ENCODE data around the gene EHMT1. TPM values are rescaled to one million over a fixed set of nuclear protein-coding genes. Genes with fewer than 3 reads are reported as not detected.

The EHMT1 gene
- total RNA-seq, 2 experiments from 2014 or later, result 80.6 to 87.8 TPM

DNA sequence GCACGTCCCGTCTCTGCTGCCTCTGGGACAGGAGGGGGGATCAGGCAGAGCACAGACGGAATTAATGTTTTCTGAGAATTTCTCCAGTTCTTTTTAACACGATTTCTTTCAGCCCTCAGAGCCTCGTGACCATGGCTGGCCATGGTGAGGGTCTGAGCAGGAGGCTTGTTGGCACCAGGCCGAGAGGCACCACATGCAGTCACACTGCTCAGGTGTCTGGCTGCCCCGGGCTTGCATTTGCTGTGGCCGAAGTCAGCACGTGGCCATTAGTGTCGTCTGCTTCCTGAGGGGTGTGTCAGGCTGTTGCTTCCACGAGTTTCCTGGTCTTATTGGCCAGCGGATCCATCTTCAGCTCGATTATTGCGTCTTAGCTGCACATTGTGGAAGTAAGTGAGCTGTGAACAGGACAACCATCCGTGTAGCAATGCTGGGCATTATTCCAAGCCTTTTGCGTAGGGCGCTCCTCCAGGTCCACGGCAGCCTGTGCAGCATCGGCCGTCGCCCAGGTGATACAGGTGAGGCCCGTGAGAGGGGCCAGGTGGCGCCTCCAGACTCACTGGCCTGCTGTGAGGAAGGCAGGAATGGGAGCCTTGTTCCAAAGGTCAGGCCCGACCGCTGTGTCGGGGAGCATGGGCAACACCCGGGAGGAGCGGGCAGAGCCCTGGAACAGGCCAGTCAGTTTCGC, 144.6 kb downstream of the EHMT1 start:
- H3K36me3 Mint-ChIP-seq (ENCODE audit: low read depth), result peaks cover 90% of the 10 kb centered on the region
- H3K27ac ChIP-seq (ENCODE audit: low read depth in 1 of 2, low read length in 2 of 2), result no peak overlapping the region
- intact Hi-C loops (cut with DNase I, micrococcal nuclease), result no loop called here
- H3K4me1 ChIP-seq (ENCODE audit: insufficient read depth, low read length), result peaks cover 21% of the 10 kb centered on the region
- no peaks in the 10 kb centered on the region for H3K27me3 Mint-ChIP-seq
- H3K9me3 Mint-ChIP-seq, result no peaks in the 10 kb centered on the region
- H3K4me3 ChIP-seq (ENCODE audit: low read length), result no peak overlapping the region
- ChIA-PET POLR2A (no interaction called here), CTCF (no interaction called here)
- peaks cover 21% of the 10 kb centered on the region for H3K4me1 Mint-ChIP-seq (ENCODE audit: low read depth)
- peaks cover 62% of the 10 kb centered on the region for H3K36me3 ChIP-seq (ENCODE audit: insufficient read depth, low read length)
- TF ChIP-seq, protein P1, sequence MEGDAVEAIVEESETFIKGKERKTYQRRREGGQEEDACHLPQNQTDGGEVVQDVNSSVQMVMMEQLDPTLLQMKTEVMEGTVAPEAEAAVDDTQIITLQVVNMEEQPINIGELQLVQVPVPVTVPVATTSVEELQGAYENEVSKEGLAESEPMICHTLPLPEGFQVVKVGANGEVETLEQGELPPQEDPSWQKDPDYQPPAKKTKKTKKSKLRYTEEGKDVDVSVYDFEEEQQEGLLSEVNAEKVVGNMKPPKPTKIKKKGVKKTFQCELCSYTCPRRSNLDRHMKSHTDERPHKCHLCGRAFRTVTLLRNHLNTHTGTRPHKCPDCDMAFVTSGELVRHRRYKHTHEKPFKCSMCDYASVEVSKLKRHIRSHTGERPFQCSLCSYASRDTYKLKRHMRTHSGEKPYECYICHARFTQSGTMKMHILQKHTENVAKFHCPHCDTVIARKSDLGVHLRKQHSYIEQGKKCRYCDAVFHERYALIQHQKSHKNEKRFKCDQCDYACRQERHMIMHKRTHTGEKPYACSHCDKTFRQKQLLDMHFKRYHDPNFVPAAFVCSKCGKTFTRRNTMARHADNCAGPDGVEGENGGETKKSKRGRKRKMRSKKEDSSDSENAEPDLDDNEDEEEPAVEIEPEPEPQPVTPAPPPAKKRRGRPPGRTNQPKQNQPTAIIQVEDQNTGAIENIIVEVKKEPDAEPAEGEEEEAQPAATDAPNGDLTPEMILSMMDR (IDR thresholded peaks at IDR 0.05), result no peak
- no peaks in the 10 kb centered on the region for H3K9me3 ChIP-seq (ENCODE audit: control insufficient read depth in 1 of 2, insufficient read depth in 1 of 2, low read length in 2 of 2)
- ATAC-seq (ENCODE audit: poor library complexity) (no peak), DNase-seq (no peak)
- H3K27ac Mint-ChIP-seq, result no peak overlapping the region
- no peaks in the 10 kb centered on the region for H3K27me3 ChIP-seq (ENCODE audit: control insufficient read depth in 1 of 2, insufficient read depth in 2 of 2, low read length in 2 of 2)
- H3K4me3 Mint-ChIP-seq, result no peak overlapping the region

DNA sequence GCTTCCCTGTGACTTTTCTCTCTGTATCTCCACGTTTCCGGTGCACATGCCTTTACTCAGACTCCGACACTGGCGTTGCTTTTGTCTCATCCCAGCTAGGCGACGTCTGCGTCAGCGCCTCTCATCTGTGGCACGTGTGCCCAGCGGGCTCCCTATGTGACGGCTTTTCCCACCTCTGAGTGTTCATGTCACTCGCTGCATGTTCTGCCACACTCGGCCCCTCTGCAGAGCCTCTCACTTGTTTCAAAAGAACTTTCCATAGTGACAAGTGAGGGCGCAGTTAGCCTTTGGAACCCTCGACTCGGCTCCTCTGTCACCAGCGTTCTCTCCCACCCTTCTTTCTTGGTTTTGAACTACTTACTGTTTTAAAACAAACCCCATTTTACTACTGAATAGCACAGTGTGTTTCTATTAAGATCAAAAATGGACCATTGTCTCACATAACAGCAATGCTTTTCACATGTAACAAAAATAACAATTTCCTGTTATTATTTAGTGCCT, 145.4 kb downstream of the EHMT1 start:
- POLR2A ChIA-PET, result no interaction called here
- Mint-ChIP-seq H3K36me3 (ENCODE audit: low read depth) (peaks cover 87% of the 10 kb centered on the region), H3K4me3 (no peak overlapping the region), H3K4me1 (ENCODE audit: low read depth) (peaks cover 17% of the 10 kb centered on the region), H3K27me3 (no peaks in the 10 kb centered on the region), H3K9me3 (no peaks in the 10 kb centered on the region), H3K27ac (peak overlapping the region; percentile 71)
- TF ChIP-seq, protein P1 (IDR thresholded peaks at IDR 0.05), result no peak
- H3K4me1 ChIP-seq (ENCODE audit: insufficient read depth, low read length), result peaks cover 20% of the 10 kb centered on the region
- ATAC-seq (ENCODE audit: poor library complexity) (no peak), DNase-seq (no peak)
- H3K9me3 ChIP-seq (ENCODE audit: control insufficient read depth in 1 of 2, insufficient read depth in 1 of 2, low read length in 2 of 2), result no peaks in the 10 kb centered on the region
- H3K4me3 ChIP-seq (ENCODE audit: low read length), result no peak overlapping the region
- H3K27me3 ChIP-seq (ENCODE audit: control insufficient read depth in 1 of 2, insufficient read depth in 2 of 2, low read length in 2 of 2), result no peaks in the 10 kb centered on the region
- CTCF ChIA-PET, result no interaction called here
- peaks cover 59% of the 10 kb centered on the region for H3K36me3 ChIP-seq (ENCODE audit: insufficient read depth, low read length)
- intact Hi-C loops (cut with DNase I, micrococcal nuclease), result no loop called here
- H3K27ac ChIP-seq (ENCODE audit: low read depth in 1 of 2, low read length in 2 of 2), result no peak overlapping the region

DNA sequence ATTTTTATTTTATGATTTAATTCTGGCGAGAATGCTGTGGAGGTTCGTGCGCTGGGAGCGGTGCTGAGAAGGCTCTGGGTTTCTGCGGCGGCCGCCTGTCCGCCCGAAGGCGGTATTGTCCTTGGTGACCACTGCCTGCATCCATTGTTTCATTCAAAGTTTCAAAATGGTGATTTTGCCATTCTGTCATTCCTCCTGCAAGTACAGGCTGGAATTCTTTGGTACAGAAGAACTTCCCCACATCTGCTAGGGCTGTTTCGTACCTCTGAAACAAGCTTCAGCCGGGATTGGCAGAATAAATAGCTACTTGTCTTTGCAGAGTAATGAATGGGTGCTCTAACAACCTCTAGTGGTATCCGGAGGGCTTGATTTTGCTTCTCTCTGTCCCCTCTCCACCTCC, 146.2 kb downstream of the EHMT1 start:
- ChIA-PET POLR2A (no interaction called here), CTCF (no interaction called here)
- peaks cover 9% of the 10 kb centered on the region for H3K4me1 Mint-ChIP-seq (ENCODE audit: low read depth)
- peaks cover 87% of the 10 kb centered on the region for H3K36me3 Mint-ChIP-seq (ENCODE audit: low read depth)
- DNase-seq (no peak), ATAC-seq (ENCODE audit: poor library complexity) (no peak)
- peak overlapping the region; percentile 71 for H3K27ac Mint-ChIP-seq
- Histone ChIP-seq H3K9me3 (ENCODE audit: control insufficient read depth in 1 of 2, insufficient read depth in 1 of 2, low read length in 2 of 2) (peaks cover under 1 to 4% of the 10 kb centered on the region in 2 experiments), H3K27ac (ENCODE audit: low read depth in 1 of 2, low read length in 2 of 2) (no peak overlapping the region), H3K36me3 (ENCODE audit: insufficient read depth, low read length) (peaks cover 62% of the 10 kb centered on the region), H3K4me1 (ENCODE audit: insufficient read depth, low read length) (peaks cover 17% of the 10 kb centered on the region), H3K27me3 (ENCODE audit: control insufficient read depth in 1 of 2, insufficient read depth in 2 of 2, low read length in 2 of 2) (no peaks in the 10 kb centered on the region), H3K4me3 (ENCODE audit: low read length) (no peak overlapping the region)
- TF ChIP-seq, protein P1 (IDR thresholded peaks at IDR 0.05), result no peak
- H3K9me3 Mint-ChIP-seq, result no peaks in the 10 kb centered on the region
- H3K4me3 Mint-ChIP-seq, result no peak overlapping the region
- no peaks in the 10 kb centered on the region for H3K27me3 Mint-ChIP-seq
- intact Hi-C loops (cut with DNase I, micrococcal nuclease), result no loop called here

All from CD4-positive, alpha-beta T cell (primary cell).